Heart left ventricle (tissue), 16 donors: Measurements from ENCODE around the gene PRTG. TPM values are rescaled to one million over a fixed set of nuclear protein-coding genes. Genes with fewer than 3 reads are reported as not detected.

ENCODE experiments used
- ATAC-seq, 4 donors: fragments of 200-7000 bp; cut with Tn5 transposase; one replicate each; pipeline ENCODE4 v1.9.1; 2020 to 2022; ENCODE audit warnings: moderate library complexity in 4 of 4, mild to moderate bottlenecking in 3 of 4, moderate number of reproducible peaks in 1 of 4
- DNase-seq, 5 donors: peaks; one replicate each; pipeline ENCODE4 v3.0.0-alpha.2; 2020
- H3K27ac ChIP-seq, 12 donors: fragments of 200-600 bp; sonication (generic) in 4 of 12; one replicate each; pipeline versions ENCODE4 v1.5.0 to v1.8.0; 2016 to 2022; ENCODE audit warnings: mild to moderate bottlenecking in 2 of 12
- H3K27me3 ChIP-seq, 9 donors: fragments of 200-600 bp; sonication (generic) in 2 of 9; one replicate each; pipeline versions ENCODE4 v1.5.1 to v1.8.0; 2016 to 2022; ENCODE audit warnings: mild to moderate bottlenecking in 3 of 9
- H3K36me3 ChIP-seq, 9 donors: fragments of 200-600 bp; sonication (generic) in 2 of 9; one replicate each; pipeline versions ENCODE4 v1.5.0 to v1.8.0; 2018 to 2022; ENCODE audit warnings: mild to moderate bottlenecking in 2 of 9
- H3K4me1 ChIP-seq, 12 donors: fragments of 200-600 bp; sonication (generic) in 4 of 12; one replicate each; pipeline versions ENCODE4 v1.5.0 to v1.8.0; 2016 to 2022; ENCODE audit warnings: mild to moderate bottlenecking in 3 of 12
- H3K4me3 ChIP-seq, 12 donors: fragments of 200-600 bp; sonication (generic) in 4 of 12; one replicate each; pipeline versions ENCODE4 v1.5.0 to v1.8.0; 2017 to 2022; ENCODE audit warnings: mild to moderate bottlenecking in 9 of 12, moderate library complexity in 4 of 12
- H3K9me3 ChIP-seq, 12 donors: fragments of 200-600 bp; sonication (generic) in 4 of 12; one replicate each; pipeline versions ENCODE4 v1.5.0 to v1.8.0; 2016 to 2022; ENCODE audit warnings: mild to moderate bottlenecking in 1 of 12
- POLR2A ChIP-seq, 2 donors: fragments of 450-650 bp; IDR thresholded peaks; one replicate each; pipeline ENCODE4 v1.6.1; 2017; ENCODE audit warnings: antibody characterized with exemption in 2 of 2, mild to moderate bottlenecking in 2 of 2, moderate library complexity in 2 of 2
- WGBS, 4 donors: extraction: QIAGEN DNeasy Blood & Tissue Kit in 2 of 4; methylation state at CpG; one replicate each; pipeline versions ENCODE4 v1.1.5 to v1.1.7; 2013 to 2018; 5-methylcytosine and 5-hydroxymethylcytosine counted together
- intact Hi-C, 10 donors: fragments of 100-400 bp; cut with DNase I; formaldehyde crosslinking; loops; one replicate each; pipeline versions ENCODE4 v1.11.1 to v1.14.2; 2022
- polyA plus RNA-seq, 2 donors: library from polyadenylated mRNA; stranded (reverse); fragments of 200-250 nt; gene quantifications; one replicate each; pipeline ENCODE4 v1.2.3, GENCODE V29; 2013
- total RNA-seq, 9 donors: library from RNA; depleted of rRNA in 2 of 9; stranded (reverse); fragments of >200 nt in 2 of 9; fragmentation: NEBNext Ultra II Directional in 3 of 9; extraction: Animal tissue kit (Norgen Biotek cat#: 25700) in 3 of 9; gene quantifications; one replicate each; pipeline versions ENCODE4 v1.1.0 to v1.2.4, GENCODE V29; 2016 to 2023
- TF ChIP-seq, protein P1 (sequence below), 12 donors: fragments of 200-600 bp; sonication (generic) in 4 of 12; IDR thresholded peaks; one replicate each; pipeline versions ENCODE4 v1.5.0 to v1.8.0; 2018 to 2022; ENCODE audit warnings: antibody characterized with exemption in 12 of 12, mild to moderate bottlenecking in 5 of 12
- donor health status: ischemic (EF 13 %, LVEDD 7.1; RV severe dilation, severe dysfunction).
- donor health status: healthy with polysubstance abuse.
- donor health status: DM: no; HTN: yes; CAD: no.
- donor health status: DM: no; HTN: no; CAD: no.
- donor health status: ischemic (EF 25% LVEDD 6.9; RV normal size, moderate dysfunction).
- donor health status: ischemic (EF 25% LVEDD 5.7; RV mildly dilated, moderate dysfunction).
- donor health status: healthy.
- donor health status: DM: yes; HTN: yes; CAD: no.
- donor health status: ischemic (EF 35%, LVEDD 5.7; RV mildly dilated, moderate dysfunction).
- donor health status: nonischemic (EF 11% LVEDD 7.7; RV severe dilation, severe dysfunction).
- donor health status: DM: yes; HTN: yes; CAD: no.
- donor health status: PGD.
- donor health status: ischemic (EF 29% LVEDD 5.4; RV normal size, mild dysfunction).
- donor health status: nonischemic (EF 23%, LVEDD 6.1; RV moderate dilation, normal function).

The PRTG gene
- total and polyA plus RNA-seq, 11 donors, result 0.19 to 2.1 (median 1.1) TPM

DNA sequence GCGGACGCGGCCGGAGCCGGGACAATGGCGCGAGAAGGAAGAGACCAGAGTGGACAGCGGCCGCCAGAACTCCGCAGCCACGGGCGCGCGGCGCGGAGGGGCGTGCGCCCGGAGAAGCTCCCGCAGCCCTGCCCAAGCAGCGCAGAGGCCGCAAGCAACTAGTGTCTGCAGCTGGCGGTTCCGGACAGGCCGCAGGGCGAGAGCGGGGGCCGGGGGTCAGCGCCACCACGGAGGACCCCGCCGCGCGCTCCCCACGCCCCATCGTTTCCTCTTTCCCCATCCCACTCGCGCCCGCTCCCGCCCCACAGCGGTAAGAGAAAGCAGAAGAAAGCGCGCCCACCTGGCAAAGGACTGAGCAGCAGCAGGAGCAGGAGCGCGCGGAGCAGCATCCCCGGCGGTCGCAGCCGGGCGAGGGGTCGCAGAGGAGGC is 440 bp downstream of the PRTG start:
- DNase-seq, result peak; percentile 19 to 65 (median 37)
- Histone ChIP-seq H3K4me3 (peak overlapping the region; percentile 63 to 92 (median 78)), H3K27ac (peak overlapping the region in 11 of 12 donors; percentile 37 to 86 (median 72)), H3K9me3 (no peaks in the 10 kb centered on the region), H3K4me1 (peaks cover 0 to 25% (median 9%) of the 10 kb centered on the region in 12 donors), H3K36me3 (no peaks in the 10 kb centered on the region), H3K27me3 (peaks cover 0 to 52% (median 10%) of the 10 kb centered on the region in 9 donors)
- WGBS, 4 donors, result 0 to 1% (median 0%) methylated on average over 7 to 52 of the region's 52 CpGs
- no peak for TF ChIP-seq POLR2A (IDR thresholded peaks at IDR 0.05)
- intact Hi-C loops, result loop anchor here in 3 of 10 donors (5.0 to 10.0 kb wide), 2 partner anchors 88 to 90 kb away; no protein-coding TSS in a partner anchor
- ATAC-seq, result peak in 2 of 4 donors; percentile 58 to 65

DNA sequence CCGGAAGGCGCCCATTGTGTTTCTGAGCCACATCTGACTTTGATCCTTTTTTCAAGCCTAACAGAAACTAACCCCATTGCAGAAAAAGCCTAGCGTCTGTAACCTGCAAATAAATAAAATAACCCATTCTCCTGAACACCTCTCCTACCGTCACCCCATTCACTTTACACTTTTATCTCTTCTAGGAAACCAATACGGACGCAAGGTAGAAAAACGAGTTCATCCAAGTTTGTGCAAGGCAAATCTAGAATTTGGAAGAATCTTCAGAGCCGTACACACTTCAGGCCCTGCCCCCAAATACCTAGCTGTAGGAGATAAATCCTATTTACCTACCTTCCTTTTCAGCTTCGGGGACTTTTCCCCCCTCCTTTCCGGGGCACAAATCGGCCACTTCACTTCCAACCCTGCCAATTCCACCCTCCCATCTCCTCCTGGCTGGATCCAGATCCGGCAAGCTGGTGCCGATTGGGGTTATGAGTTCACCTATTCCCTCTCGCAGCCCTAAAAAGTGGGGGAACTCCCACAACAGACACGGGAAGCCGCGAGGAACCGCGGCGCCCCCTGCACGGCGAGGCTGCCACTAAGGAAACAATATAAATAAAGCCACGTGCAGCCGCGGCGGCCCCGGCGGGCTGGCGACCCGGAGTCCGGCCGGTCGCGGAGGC is 987 bp downstream of the PRTG start:
- intact Hi-C loops, result loop anchor here in 3 of 10 donors (5.0 to 10.0 kb wide), 2 partner anchors 87 to 90 kb away; no protein-coding TSS in a partner anchor
- no peak for ATAC-seq
- peak in 3 of 5 donors; percentile 23 to 43 (median 25) for DNase-seq
- peak overlapping the region in 9 of 12 donors; percentile 58 to 86 (median 73) for H3K27ac ChIP-seq
- no peaks in the 10 kb centered on the region for H3K36me3 ChIP-seq
- peaks cover 0 to 52% (median 10%) of the 10 kb centered on the region in 9 donors for H3K27me3 ChIP-seq
- peaks cover 0 to 25% (median 9%) of the 10 kb centered on the region in 12 donors for H3K4me1 ChIP-seq
- WGBS, 4 donors, result 2 to 3% (median 3%) methylated on average over 23 to 34 of the region's 34 CpGs
- peak overlapping the region; percentile 63 to 92 (median 78) for H3K4me3 ChIP-seq
- TF ChIP-seq, protein P1, sequence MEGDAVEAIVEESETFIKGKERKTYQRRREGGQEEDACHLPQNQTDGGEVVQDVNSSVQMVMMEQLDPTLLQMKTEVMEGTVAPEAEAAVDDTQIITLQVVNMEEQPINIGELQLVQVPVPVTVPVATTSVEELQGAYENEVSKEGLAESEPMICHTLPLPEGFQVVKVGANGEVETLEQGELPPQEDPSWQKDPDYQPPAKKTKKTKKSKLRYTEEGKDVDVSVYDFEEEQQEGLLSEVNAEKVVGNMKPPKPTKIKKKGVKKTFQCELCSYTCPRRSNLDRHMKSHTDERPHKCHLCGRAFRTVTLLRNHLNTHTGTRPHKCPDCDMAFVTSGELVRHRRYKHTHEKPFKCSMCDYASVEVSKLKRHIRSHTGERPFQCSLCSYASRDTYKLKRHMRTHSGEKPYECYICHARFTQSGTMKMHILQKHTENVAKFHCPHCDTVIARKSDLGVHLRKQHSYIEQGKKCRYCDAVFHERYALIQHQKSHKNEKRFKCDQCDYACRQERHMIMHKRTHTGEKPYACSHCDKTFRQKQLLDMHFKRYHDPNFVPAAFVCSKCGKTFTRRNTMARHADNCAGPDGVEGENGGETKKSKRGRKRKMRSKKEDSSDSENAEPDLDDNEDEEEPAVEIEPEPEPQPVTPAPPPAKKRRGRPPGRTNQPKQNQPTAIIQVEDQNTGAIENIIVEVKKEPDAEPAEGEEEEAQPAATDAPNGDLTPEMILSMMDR (IDR thresholded peaks at IDR 0.05), result peak in 1 of 12 donors; percentile 21
- TF ChIP-seq POLR2A (IDR thresholded peaks at IDR 0.05), result no peak
- H3K9me3 ChIP-seq, result no peaks in the 10 kb centered on the region

DNA sequence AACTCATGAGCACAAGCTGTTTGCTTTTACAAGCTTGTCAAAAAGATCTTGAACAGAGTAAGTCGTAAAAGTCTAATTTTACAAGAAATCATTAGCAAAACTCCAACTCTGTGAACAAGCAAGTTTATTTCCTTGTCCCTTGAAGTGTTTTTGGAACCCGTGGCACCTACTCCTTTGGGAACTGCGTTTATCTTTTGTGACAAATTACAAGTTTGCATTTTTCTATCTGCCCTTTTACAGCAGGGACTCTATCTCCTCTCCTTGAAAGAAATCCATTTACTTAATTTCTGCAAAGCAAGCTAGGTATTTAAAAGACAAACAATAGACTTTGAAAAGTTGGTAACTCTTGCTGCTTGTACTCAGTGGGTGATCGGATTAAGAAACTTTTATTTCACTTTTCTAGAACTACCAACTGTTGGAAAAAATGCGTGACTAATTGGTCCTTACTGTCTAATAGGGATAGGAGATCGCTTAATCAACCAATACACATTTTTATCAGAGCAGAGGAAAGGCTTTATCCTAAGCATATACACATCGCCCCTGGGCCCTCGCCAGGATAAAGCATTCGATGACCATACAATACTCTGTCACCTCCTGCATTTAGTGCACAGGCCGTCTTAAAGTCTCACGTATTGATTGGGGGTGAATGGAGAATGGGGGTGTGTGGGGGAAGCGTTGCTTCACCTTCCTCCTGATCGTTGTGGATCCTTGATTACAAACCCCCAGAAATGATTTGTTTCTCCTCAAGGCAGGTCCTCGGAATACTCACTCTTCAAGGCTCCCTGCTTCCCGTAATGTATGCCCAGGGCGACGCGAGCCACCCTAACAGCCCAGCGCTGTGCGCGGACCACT is 1.7 kb downstream of the PRTG start:
- ATAC-seq (peak in 1 of 4 donors; percentile 46), DNase-seq (no peak)
- Histone ChIP-seq H3K4me1 (peaks cover 0 to 25% (median 9%) of the 10 kb centered on the region in 12 donors), H3K4me3 (peak overlapping the region in 11 of 12 donors; percentile 63 to 92 (median 75)), H3K27me3 (peaks cover 0 to 52% (median 10%) of the 10 kb centered on the region in 9 donors), H3K36me3 (no peaks in the 10 kb centered on the region), H3K9me3 (no peaks in the 10 kb centered on the region), H3K27ac (peak overlapping the region in 7 of 12 donors; percentile 58 to 86 (median 75))
- WGBS, 4 donors, result 24 to 34% (median 28%) methylated on average over 21 of the region's 21 CpGs
- intact Hi-C loops, result loop anchor here in 3 of 10 donors (5.0 to 10.0 kb wide), 2 partner anchors 86 to 89 kb away; no protein-coding TSS in a partner anchor
- TF ChIP-seq POLR2A (IDR thresholded peaks at IDR 0.05), result no peak
- TF ChIP-seq, protein P1 (IDR thresholded peaks at IDR 0.05), result no peak

DNA sequence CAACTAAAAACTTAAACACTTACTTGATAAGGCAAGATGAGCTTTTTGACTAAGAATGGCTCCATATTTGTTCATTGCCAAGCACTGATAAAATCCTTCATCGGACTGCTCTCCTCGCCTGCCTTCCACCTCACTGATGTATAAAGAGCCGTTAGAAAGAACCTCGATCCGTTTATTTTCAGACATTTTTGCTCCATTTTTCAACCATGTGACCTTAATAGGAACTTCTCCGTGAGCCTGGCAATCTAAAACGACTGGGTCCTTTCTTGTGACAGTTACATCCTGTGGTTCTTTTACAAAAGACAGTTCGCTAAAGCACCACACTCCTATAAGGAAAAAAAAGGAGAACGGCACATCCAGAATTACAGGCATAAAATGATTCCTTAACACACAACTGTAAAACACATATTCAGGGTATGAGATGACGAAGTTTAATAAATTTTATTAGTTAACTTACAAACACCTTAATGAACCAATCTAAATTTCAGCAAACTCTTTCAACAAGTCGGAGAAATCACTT is 2.5 kb downstream of the PRTG start:
- H3K36me3 ChIP-seq, result no peaks in the 10 kb centered on the region
- ATAC-seq, result no peak
- H3K27ac ChIP-seq, result peak overlapping the region in 4 of 12 donors; percentile 0 to 79 (median 16)
- H3K27me3 ChIP-seq, result peaks cover 0 to 52% (median 10%) of the 10 kb centered on the region in 9 donors
- intact Hi-C loops, result loop anchor here in 3 of 10 donors (5.0 to 10.0 kb wide), 2 partner anchors 86 to 88 kb away; no protein-coding TSS in a partner anchor
- WGBS, 4 donors, result 52 to 60% (median 59%) methylated on average over 11 of the region's 11 CpGs
- DNase-seq, result no peak
- no peaks in the 10 kb centered on the region for H3K9me3 ChIP-seq
- H3K4me1 ChIP-seq, result peaks cover 0 to 25% (median 9%) of the 10 kb centered on the region in 12 donors
- H3K4me3 ChIP-seq, result peak overlapping the region in 3 of 12 donors; percentile 82 to 92 (median 91)
- TF ChIP-seq, protein P1 (IDR thresholded peaks at IDR 0.05), result no peak
- no peak for TF ChIP-seq POLR2A (IDR thresholded peaks at IDR 0.05)
